Prostate gland (tissue), 2 donors: ENCODE data around the gene DHX36. TPM values are rescaled to one million over a fixed set of nuclear protein-coding genes. Genes with fewer than 3 reads are reported as not detected.

Source experiments
- DNase-seq: peaks from one replicate; pipeline ENCODE4 v3.0.0-alpha.2; 2019; ENCODE audit warnings: low spot score
- H3K27ac ChIP-seq, 2 donors: fragments of 200-600 bp; sonication (generic); 2 replicates each; pipeline ENCODE4 v1.5.1; 2017 to 2019
- H3K27me3 ChIP-seq: fragments of 200-600 bp; sonication (generic); replicated peaks from 2 replicates; pipeline ENCODE4 v1.5.1; 2019; ENCODE audit not compliant: insufficient read depth
- H3K36me3 ChIP-seq, 2 donors: fragments of 200-600 bp; sonication (generic); 1 replicate in 1 of 2; 2 replicates in 1 of 2; pipeline versions ENCODE4 v1.5.1 to v1.8.1; 2017 to 2019
- H3K4me1 ChIP-seq: fragments of 200-600 bp; sonication (generic); replicated peaks from 2 replicates; pipeline ENCODE4 v1.5.1; 2019
- H3K4me3 ChIP-seq, 2 donors: fragments of 200-600 bp; sonication (generic); 2 replicates each; pipeline ENCODE4 v1.5.1; 2017 to 2019
- H3K9me3 ChIP-seq: fragments of 200-600 bp; sonication (generic); 2 replicates; pipeline ENCODE4 v1.5.1; 2017
- POLR2A ChIP-seq: fragments of 450-650 bp; IDR thresholded peaks from one replicate; pipeline ENCODE4 v1.6.1; 2016; ENCODE audit warnings: antibody characterized with exemption, mild to moderate bottlenecking
- POLR2AphosphoS5 ChIP-seq: sonication (generic); formaldehyde crosslinking; IDR thresholded peaks from one replicate; pipeline ENCODE4 v1.6.1; 2017; ENCODE audit warnings: antibody characterized with exemption
- WGBS: methylation state at CpG from one replicate; pipeline ENCODE4 v1.1.5; 2018; 5-methylcytosine and 5-hydroxymethylcytosine counted together
- intact Hi-C: fragments of 100-400 bp; cut with DNase I; formaldehyde crosslinking; loops from one replicate; pipeline ENCODE4 v1.14.2; 2022
- total RNA-seq, 2 donors: library from RNA; depleted of rRNA; stranded (reverse); fragments of >200 nt; gene quantifications; one replicate each; pipeline ENCODE4 v1.1.0, GENCODE V29; 2016
- TF ChIP-seq, protein P1 (sequence below), 4 experiments: fragments of 200-600 bp in 2 of 4; fragments of 450-650 bp in 2 of 4; sonication (generic) in 2 of 4; IDR thresholded peaks; 1 replicate in 3 of 4; 2 replicates in 1 of 4; pipeline ENCODE4 v1.5.1; 2016 to 2019; ENCODE audit warnings: antibody characterized with exemption in 4 of 4, mild to moderate bottlenecking in 2 of 4, moderate library complexity in 2 of 4

Gene DHX36
- total RNA-seq, 2 donors from 2014 or later: 32.4 to 74.0 TPM

GRCh38 chr3:154280161-154280560 lies 44.1 kb downstream of the DHX36 start:
- H3K9me3 ChIP-seq: no peaks in the 10 kb centered on the region
- no peaks in the 10 kb centered on the region for H3K27me3 ChIP-seq
- peaks cover 3% of the 10 kb centered on the region for H3K4me1 ChIP-seq
- no peak for DNase-seq
- intact Hi-C loops: no loop called here
- no peaks in the 10 kb centered on the region for H3K36me3 ChIP-seq
- no peak for TF ChIP-seq POLR2A
- TF ChIP-seq POLR2AphosphoS5: no peak
- TF ChIP-seq, protein P1, sequence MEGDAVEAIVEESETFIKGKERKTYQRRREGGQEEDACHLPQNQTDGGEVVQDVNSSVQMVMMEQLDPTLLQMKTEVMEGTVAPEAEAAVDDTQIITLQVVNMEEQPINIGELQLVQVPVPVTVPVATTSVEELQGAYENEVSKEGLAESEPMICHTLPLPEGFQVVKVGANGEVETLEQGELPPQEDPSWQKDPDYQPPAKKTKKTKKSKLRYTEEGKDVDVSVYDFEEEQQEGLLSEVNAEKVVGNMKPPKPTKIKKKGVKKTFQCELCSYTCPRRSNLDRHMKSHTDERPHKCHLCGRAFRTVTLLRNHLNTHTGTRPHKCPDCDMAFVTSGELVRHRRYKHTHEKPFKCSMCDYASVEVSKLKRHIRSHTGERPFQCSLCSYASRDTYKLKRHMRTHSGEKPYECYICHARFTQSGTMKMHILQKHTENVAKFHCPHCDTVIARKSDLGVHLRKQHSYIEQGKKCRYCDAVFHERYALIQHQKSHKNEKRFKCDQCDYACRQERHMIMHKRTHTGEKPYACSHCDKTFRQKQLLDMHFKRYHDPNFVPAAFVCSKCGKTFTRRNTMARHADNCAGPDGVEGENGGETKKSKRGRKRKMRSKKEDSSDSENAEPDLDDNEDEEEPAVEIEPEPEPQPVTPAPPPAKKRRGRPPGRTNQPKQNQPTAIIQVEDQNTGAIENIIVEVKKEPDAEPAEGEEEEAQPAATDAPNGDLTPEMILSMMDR (IDR thresholded peaks at IDR 0.05): no peak
- no peak overlapping the region for H3K27ac ChIP-seq
- H3K4me3 ChIP-seq: no peak overlapping the region
- WGBS: 96% methylated on average over 1 of the region's 1 CpG

DNA sequence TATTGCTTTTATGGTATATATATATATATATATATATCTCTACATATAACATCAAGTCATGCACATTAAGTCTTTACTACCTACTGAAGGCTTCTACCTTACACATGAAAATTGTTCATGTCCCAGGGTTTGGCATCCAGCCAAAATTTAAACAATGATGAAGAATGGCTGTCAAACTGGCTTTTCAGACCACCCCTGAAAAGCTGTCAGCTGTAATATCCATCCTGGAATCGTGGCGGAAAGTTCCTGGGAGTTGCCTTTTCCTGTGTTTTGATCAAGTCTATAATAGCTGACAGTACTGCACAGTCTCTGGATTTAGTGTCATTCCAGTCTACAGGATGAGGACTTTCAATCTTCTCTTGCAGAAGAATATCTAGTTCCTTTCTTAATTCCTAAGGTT lies 48.3 kb downstream of the DHX36 start:
- H3K9me3 ChIP-seq: no peaks in the 10 kb centered on the region
- TF ChIP-seq POLR2A (no peak), POLR2AphosphoS5 (no peak)
- TF ChIP-seq, protein P1 (IDR thresholded peaks at IDR 0.05): no peak
- no peak overlapping the region for H3K27ac ChIP-seq
- DNase-seq: no peak
- no peaks in the 10 kb centered on the region for H3K36me3 ChIP-seq
- intact Hi-C loops: no loop called here
- no peaks in the 10 kb centered on the region for H3K27me3 ChIP-seq
- peaks cover 3% of the 10 kb centered on the region for H3K4me1 ChIP-seq
- no peak overlapping the region for H3K4me3 ChIP-seq
- 80% methylated on average over 2 of the region's 2 CpGs for WGBS

DNA sequence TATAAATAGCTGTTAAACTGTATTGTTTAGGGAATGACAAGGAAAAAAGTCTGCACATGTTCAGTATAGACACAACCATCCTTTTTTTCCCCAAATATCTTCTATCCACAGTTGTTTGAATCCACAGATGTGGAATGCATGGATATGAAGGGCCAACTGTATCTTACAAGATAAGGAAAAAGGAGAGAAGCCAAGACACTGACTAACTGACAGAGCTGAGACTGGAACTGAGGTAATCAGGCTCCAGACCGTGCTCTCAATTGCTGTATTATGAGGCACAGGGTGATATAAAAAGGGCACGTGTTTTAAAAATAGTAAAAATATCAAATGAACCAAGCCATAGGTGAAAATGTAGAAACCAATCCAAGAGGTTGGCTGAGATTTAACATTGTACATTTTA lies 49.0 kb downstream of the DHX36 start:
- no peak overlapping the region for H3K27ac ChIP-seq
- no peak overlapping the region for H3K4me3 ChIP-seq
- DNase-seq: no peak
- H3K4me1 ChIP-seq: peaks cover under 1% of the 10 kb centered on the region
- 84% methylated on average over 2 of the region's 2 CpGs for WGBS
- no peaks in the 10 kb centered on the region for H3K27me3 ChIP-seq
- TF ChIP-seq POLR2AphosphoS5: no peak
- TF ChIP-seq, protein P1 (IDR thresholded peaks at IDR 0.05): no peak
- no peak for TF ChIP-seq POLR2A
- H3K36me3 ChIP-seq: no peaks in the 10 kb centered on the region
- intact Hi-C loops: no loop called here
- H3K9me3 ChIP-seq: no peaks in the 10 kb centered on the region

DNA sequence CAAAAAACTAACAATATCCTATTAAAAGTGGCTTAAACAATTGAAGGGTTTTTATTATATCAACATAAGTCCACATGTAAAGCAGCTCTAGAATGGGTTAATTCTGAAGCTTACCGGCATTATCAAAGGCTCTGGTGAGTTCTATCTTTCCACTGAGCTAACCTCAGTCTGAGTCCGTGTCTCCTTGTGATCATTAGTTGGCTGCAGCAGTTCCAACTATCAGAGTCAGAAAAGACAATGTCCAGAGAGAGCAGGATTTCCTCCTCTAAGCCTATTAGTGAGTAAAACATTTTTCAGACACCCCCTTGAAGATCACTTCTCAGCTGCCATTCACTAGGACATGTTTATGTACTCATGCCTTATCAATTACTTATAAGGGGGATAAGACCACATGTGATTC lies 49.9 kb downstream of the DHX36 start:
- TF ChIP-seq POLR2AphosphoS5: no peak
- TF ChIP-seq POLR2A: no peak
- TF ChIP-seq, protein P1 (IDR thresholded peaks at IDR 0.05): no peak
- Histone ChIP-seq H3K36me3 (no peaks in the 10 kb centered on the region), H3K27me3 (no peaks in the 10 kb centered on the region), H3K4me1 (no peaks in the 10 kb centered on the region), H3K4me3 (no peak overlapping the region), H3K9me3 (no peaks in the 10 kb centered on the region), H3K27ac (no peak overlapping the region)
- DNase-seq: no peak
- WGBS: 31% methylated on average over 2 of the region's 2 CpGs
- intact Hi-C loops: no loop called here

- DNase-seq: no peak
- Histone ChIP-seq H3K9me3 (no peaks in the 10 kb centered on the region), H3K27me3 (no peaks in the 10 kb centered on the region), H3K36me3 (no peaks in the 10 kb centered on the region), H3K27ac (no peak overlapping the region), H3K4me3 (no peak overlapping the region), H3K4me1 (no peaks in the 10 kb centered on the region)
- WGBS: 20% methylated on average over 2 of the region's 2 CpGs
- intact Hi-C loops: no loop called here
- no peak for TF ChIP-seq POLR2A
- no peak for TF ChIP-seq POLR2AphosphoS5
- TF ChIP-seq, protein P1 (IDR thresholded peaks at IDR 0.05): no peak
These were observed 50.9 kb downstream of the DHX36 start for GRCh38 chr3:154273381-154273780.
